Measurements from ENCODE around the gene SNTG2.

The SNTG2 gene

GRCh38 chr2:1319393-1319792, 368.7 kb downstream of the SNTG2 start:
- Histone ChIP-seq H3K9me3 (ENCODE audit: severe bottlenecking) (no peaks in the 10 kb centered on the region), H3K4me3 (ENCODE audit: low read depth, low read length) (no peak overlapping the region), H3K27me3 (ENCODE audit: insufficient read depth, low read depth, severe bottlenecking) (no peaks in the 10 kb centered on the region), H3K27ac (no peak overlapping the region), H3K36me3 (no peaks in the 10 kb centered on the region)
- TF ChIP-seq, protein P1, sequence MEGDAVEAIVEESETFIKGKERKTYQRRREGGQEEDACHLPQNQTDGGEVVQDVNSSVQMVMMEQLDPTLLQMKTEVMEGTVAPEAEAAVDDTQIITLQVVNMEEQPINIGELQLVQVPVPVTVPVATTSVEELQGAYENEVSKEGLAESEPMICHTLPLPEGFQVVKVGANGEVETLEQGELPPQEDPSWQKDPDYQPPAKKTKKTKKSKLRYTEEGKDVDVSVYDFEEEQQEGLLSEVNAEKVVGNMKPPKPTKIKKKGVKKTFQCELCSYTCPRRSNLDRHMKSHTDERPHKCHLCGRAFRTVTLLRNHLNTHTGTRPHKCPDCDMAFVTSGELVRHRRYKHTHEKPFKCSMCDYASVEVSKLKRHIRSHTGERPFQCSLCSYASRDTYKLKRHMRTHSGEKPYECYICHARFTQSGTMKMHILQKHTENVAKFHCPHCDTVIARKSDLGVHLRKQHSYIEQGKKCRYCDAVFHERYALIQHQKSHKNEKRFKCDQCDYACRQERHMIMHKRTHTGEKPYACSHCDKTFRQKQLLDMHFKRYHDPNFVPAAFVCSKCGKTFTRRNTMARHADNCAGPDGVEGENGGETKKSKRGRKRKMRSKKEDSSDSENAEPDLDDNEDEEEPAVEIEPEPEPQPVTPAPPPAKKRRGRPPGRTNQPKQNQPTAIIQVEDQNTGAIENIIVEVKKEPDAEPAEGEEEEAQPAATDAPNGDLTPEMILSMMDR (IDR thresholded peaks at IDR 0.05; ENCODE audit: low read depth, low read length) = no peak
- no peak for DNase-seq

DNA sequence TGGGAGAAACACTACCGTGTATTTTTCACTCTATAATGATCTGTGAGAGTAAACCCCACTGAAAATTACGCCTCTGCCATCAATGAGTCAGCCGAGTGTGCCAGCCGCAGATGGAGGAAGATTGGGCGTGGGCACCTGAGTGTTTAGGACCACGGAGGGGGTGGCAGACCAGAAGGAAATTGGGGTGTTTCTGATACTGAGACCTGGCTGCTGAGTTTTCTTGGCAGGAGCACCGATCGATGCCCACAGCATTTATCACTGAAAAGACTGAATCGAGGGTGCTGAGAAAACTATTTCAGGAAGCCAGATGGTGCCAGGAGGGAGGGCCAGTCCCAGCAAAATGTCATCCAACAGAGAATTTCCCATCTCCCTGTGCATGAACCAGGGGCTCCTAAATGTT, 370.7 kb downstream of the SNTG2 start:
- no peaks in the 10 kb centered on the region for H3K36me3 ChIP-seq
- no peak overlapping the region for H3K4me3 ChIP-seq (ENCODE audit: low read depth, low read length)
- no peaks in the 10 kb centered on the region for H3K27me3 ChIP-seq (ENCODE audit: insufficient read depth, low read depth, severe bottlenecking)

GRCh38 chr2:1324884-1325283, 374.2 kb downstream of the SNTG2 start:
- H3K36me3 ChIP-seq = no peaks in the 10 kb centered on the region
- no peak overlapping the region for H3K4me3 ChIP-seq (ENCODE audit: low read depth, low read length)
- H3K27ac ChIP-seq = no peak overlapping the region
- no peaks in the 10 kb centered on the region for H3K9me3 ChIP-seq (ENCODE audit: severe bottlenecking)
- H3K27me3 ChIP-seq (ENCODE audit: insufficient read depth, low read depth, severe bottlenecking) = no peaks in the 10 kb centered on the region
- TF ChIP-seq, protein P1 (IDR thresholded peaks at IDR 0.05; ENCODE audit: low read depth, low read length) = no peak
- DNase-seq = no peak

More for the DNA sequence above, 370.7 kb downstream of the SNTG2 start:
- TF ChIP-seq, protein P1 (IDR thresholded peaks at IDR 0.05; ENCODE audit: low read depth, low read length) = no peak
- Histone ChIP-seq H3K27ac (no peak overlapping the region), H3K9me3 (ENCODE audit: severe bottlenecking) (no peaks in the 10 kb centered on the region)
- no peak for DNase-seq

DNA sequence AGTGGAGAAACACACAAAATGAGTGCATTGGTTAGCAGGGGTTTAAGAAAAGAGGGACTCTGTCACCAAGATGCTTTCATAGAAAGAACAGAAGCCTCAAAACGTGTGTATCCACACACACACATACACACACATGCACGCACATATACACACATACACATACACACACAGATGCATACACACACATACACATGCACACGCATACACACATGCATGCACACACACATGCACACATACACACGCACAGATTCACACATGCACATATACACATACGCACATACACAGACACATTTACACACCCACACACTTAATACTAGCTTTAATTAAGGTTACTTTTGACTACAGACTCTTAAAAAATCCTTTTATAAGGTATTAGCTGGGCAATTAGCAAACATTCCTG, 378.0 kb downstream of the SNTG2 start:
- no peaks in the 10 kb centered on the region for H3K27me3 ChIP-seq (ENCODE audit: insufficient read depth, low read depth, severe bottlenecking)
- TF ChIP-seq, protein P1 (IDR thresholded peaks at IDR 0.05; ENCODE audit: low read depth, low read length) = no peak
- H3K4me3 ChIP-seq (ENCODE audit: low read depth, low read length) = no peak overlapping the region
- no peaks in the 10 kb centered on the region for H3K36me3 ChIP-seq
- H3K9me3 ChIP-seq (ENCODE audit: severe bottlenecking) = peaks cover 10% of the 10 kb centered on the region
- no peak for DNase-seq
- no peak overlapping the region for H3K27ac ChIP-seq

- no peaks in the 10 kb centered on the region for H3K27me3 ChIP-seq (ENCODE audit: insufficient read depth, low read depth, severe bottlenecking)
- no peak overlapping the region for H3K4me3 ChIP-seq (ENCODE audit: low read depth, low read length)
- TF ChIP-seq, protein P1 (IDR thresholded peaks at IDR 0.05; ENCODE audit: low read depth, low read length) = no peak
- H3K9me3 ChIP-seq (ENCODE audit: severe bottlenecking) = no peaks in the 10 kb centered on the region
- DNase-seq = no peak
- H3K27ac ChIP-seq = no peak overlapping the region
- H3K36me3 ChIP-seq = no peaks in the 10 kb centered on the region
Observed at GRCh38 chr2:1339388-1340140, 388.9 kb downstream of the SNTG2 start.

GRCh38 chr2:1340141-1340512, 389.5 kb downstream of the SNTG2 start:
- H3K27me3 ChIP-seq (ENCODE audit: insufficient read depth, low read depth, severe bottlenecking) = no peaks in the 10 kb centered on the region
- no peak for DNase-seq
- H3K36me3 ChIP-seq = no peaks in the 10 kb centered on the region
- TF ChIP-seq, protein P1 (IDR thresholded peaks at IDR 0.05; ENCODE audit: low read depth, low read length) = no peak
- no peaks in the 10 kb centered on the region for H3K9me3 ChIP-seq (ENCODE audit: severe bottlenecking)
- H3K4me3 ChIP-seq (ENCODE audit: low read depth, low read length) = no peak overlapping the region
- H3K27ac ChIP-seq = no peak overlapping the region

Data from WERI-Rb-1 (cell line).